ENCODE data around the gene DPF3.

DNA sequence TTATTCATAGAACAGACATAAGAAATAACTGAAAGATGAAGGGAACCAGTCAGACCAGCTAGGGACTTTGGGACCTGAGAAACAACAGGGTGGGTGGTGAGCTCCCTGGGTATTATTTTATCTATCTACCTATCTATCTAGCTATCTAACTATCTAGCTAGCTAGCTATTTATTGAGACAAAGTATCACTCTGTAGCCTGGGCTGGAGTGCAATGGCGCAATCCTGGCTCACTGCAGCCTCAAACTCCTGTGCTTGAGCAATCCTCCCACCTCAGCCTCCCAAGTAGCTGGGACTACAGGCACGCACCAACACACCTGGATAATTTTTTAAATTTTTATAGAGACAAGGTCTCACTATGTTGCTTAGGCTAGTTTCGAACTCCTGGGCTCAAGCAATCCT is 127.6 kb downstream of the DPF3 start:
- TF ChIP-seq, protein P1, sequence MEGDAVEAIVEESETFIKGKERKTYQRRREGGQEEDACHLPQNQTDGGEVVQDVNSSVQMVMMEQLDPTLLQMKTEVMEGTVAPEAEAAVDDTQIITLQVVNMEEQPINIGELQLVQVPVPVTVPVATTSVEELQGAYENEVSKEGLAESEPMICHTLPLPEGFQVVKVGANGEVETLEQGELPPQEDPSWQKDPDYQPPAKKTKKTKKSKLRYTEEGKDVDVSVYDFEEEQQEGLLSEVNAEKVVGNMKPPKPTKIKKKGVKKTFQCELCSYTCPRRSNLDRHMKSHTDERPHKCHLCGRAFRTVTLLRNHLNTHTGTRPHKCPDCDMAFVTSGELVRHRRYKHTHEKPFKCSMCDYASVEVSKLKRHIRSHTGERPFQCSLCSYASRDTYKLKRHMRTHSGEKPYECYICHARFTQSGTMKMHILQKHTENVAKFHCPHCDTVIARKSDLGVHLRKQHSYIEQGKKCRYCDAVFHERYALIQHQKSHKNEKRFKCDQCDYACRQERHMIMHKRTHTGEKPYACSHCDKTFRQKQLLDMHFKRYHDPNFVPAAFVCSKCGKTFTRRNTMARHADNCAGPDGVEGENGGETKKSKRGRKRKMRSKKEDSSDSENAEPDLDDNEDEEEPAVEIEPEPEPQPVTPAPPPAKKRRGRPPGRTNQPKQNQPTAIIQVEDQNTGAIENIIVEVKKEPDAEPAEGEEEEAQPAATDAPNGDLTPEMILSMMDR (IDR thresholded peaks at IDR 0.05), result no peak
- TF ChIP-seq POLR2A (IDR thresholded peaks at IDR 0.05), result no peak

Data from esophagus squamous epithelium (tissue), 4 donors.